ENCODE results near the gene WNT9A. TPM values are rescaled to one million over a fixed set of nuclear protein-coding genes. Genes with fewer than 3 reads are reported as not detected.

Gene WNT9A
- polyA plus RNA-seq, 1 of the 3 experiments (the other 2 are of a cell fraction): 0.31 TPM

GRCh38 chr1:227907439-227908015 lies 40.2 kb downstream of the WNT9A start (continued):
- TF ChIP-seq EZH2phosphoT487 (IDR thresholded peaks at IDR 0.05; ENCODE audit: borderline replicate concordance, low read depth) (no peak), EP300 (IDR thresholded peaks at IDR 0.05; ENCODE audit: borderline replicate concordance in 1 of 2, low read depth in 1 of 2, low read length in 1 of 2) (no peak), PBX3 (IDR thresholded peaks at IDR 0.05) (no peak)

- H3K36me3 ChIP-seq (replicated peaks in 1 of 2; ENCODE audit: control insufficient read depth in 1 of 2, insufficient read depth in 2 of 2, low read length in 1 of 2): no peaks in the 10 kb centered on the region
- H3K79me2 ChIP-seq (ENCODE audit: insufficient read depth): no peaks in the 10 kb centered on the region
- H3K9ac ChIP-seq: no peak overlapping the region
- ChIA-PET CTCF (no interaction called here), POLR2A (no interaction called here)
- no peaks in the 10 kb centered on the region for H3K9me3 ChIP-seq
- no peaks in the 10 kb centered on the region for H3K9me2 ChIP-seq
- no peaks in the 10 kb centered on the region for H3F3A ChIP-seq (replicated peaks; ENCODE audit: insufficient read depth)
- H3K27ac ChIP-seq (ENCODE audit: low read depth in 2 of 2, low read length in 1 of 2): no peak overlapping the region
- no peak overlapping the region for H3K4me3 ChIP-seq (ENCODE audit: low read depth in 2 of 2, low read length in 1 of 2)
- no peaks in the 10 kb centered on the region for H4K20me1 ChIP-seq (ENCODE audit: insufficient read depth)
- H2AFZ ChIP-seq (ENCODE audit: low read depth): no peak overlapping the region
- TF ChIP-seq JUND (IDR thresholded peaks at IDR 0.05) (no peak), PBX3 (IDR thresholded peaks at IDR 0.05) (no peak), REST (IDR thresholded peaks at IDR 0.05; ENCODE audit: low read depth, low read length) (no peak), SIN3A (IDR thresholded peaks at IDR 0.05; ENCODE audit: borderline replicate concordance, low read depth, low read length) (no peak), MXI1 (IDR thresholded peaks at IDR 0.05; ENCODE audit: low read depth, low read length) (no peak), TAF1 (IDR thresholded peaks at IDR 0.05; ENCODE audit: borderline replicate concordance, low read depth, low read length) (no peak), RXRA (IDR thresholded peaks at IDR 0.05; ENCODE audit: borderline replicate concordance, low read depth) (no peak), FOXJ3 (CRISPR knock-in tag; IDR thresholded peaks at IDR 0.05) (no peak), FOXM1 (IDR thresholded peaks at IDR 0.05; ENCODE audit: low read depth) (no peak), FOSL2 (IDR thresholded peaks at IDR 0.05; ENCODE audit: borderline replicate concordance, low read depth) (no peak), MAX (IDR thresholded peaks at IDR 0.05; ENCODE audit: low read depth) (no peak)
- TF ChIP-seq, protein P1, sequence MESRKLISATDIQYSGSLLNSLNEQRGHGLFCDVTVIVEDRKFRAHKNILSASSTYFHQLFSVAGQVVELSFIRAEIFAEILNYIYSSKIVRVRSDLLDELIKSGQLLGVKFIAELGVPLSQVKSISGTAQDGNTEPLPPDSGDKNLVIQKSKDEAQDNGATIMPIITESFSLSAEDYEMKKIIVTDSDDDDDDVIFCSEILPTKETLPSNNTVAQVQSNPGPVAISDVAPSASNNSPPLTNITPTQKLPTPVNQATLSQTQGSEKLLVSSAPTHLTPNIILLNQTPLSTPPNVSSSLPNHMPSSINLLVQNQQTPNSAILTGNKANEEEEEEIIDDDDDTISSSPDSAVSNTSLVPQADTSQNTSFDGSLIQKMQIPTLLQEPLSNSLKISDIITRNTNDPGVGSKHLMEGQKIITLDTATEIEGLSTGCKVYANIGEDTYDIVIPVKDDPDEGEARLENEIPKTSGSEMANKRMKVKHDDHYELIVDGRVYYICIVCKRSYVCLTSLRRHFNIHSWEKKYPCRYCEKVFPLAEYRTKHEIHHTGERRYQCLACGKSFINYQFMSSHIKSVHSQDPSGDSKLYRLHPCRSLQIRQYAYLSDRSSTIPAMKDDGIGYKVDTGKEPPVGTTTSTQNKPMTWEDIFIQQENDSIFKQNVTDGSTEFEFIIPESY (IDR thresholded peaks at IDR 0.05; ENCODE audit: borderline replicate concordance, low read depth): no peak
- TF ChIP-seq, protein P2, sequence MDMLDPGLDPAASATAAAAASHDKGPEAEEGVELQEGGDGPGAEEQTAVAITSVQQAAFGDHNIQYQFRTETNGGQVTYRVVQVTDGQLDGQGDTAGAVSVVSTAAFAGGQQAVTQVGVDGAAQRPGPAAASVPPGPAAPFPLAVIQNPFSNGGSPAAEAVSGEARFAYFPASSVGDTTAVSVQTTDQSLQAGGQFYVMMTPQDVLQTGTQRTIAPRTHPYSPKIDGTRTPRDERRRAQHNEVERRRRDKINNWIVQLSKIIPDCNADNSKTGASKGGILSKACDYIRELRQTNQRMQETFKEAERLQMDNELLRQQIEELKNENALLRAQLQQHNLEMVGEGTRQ (IDR thresholded peaks at IDR 0.05; ENCODE audit: borderline replicate concordance, low read depth, low read length): no peak
- H3K27me3 ChIP-seq (ENCODE audit: insufficient read depth): no peaks in the 10 kb centered on the region
- no peak for DNase-seq
- H3K4me2 ChIP-seq: no peak overlapping the region
- WGBS (ENCODE audit: low lambda C conversion rate): 56% methylated on average over 1 of the region's 1 CpG
- no peaks in the 10 kb centered on the region for H3K4me1 ChIP-seq (ENCODE audit: control insufficient read depth in 1 of 2, insufficient read depth in 2 of 2, low read depth in 1 of 2, low read length in 1 of 2)
Measured at GRCh38 chr1:227906550-227907071, 41.1 kb downstream of the WNT9A start.

Data from SK-N-SH (cell line).